GM12872 (cell line): Measurements from ENCODE around the gene TRMU.

ENCODE experiments used
- CTCF ChIP-seq: IDR thresholded peaks from 3 replicates; pipeline ENCODE4 v1.5.1; 2011; ENCODE audit warnings: low read depth, mild to moderate bottlenecking, low read length, moderate library complexity; ENCODE audit not compliant: insufficient read depth

The TRMU gene

GRCh38 chr22:46389081-46389480 lies 53.6 kb downstream of the TRMU start:
- TF ChIP-seq CTCF = no peak

DNA sequence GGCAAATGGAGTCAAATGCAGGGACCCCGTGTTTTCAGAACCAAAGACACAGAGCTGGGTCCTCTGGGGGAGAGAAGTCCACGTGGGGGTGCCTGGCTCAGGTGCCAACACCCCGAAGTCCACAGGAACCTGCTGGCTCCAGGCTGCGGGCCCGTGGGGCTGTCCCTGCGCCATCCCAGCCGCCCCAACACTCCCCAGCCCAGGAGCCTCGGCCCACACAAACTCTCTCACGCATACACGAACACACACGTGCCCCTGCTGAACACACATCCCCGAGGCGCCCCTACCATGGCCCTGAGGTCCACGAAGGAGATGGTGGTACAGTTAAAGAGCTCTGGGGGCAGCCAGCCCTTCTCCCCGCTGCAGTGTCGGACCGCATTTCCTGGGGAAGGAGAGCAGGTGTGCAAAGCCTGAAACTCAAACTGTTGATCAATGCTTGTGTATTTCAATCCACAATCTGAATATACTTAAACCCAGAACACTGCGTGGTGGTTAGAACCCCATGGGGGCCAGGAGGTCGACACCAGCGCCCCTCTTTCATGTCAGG lies 54.7 kb downstream of the TRMU start:
- TF ChIP-seq CTCF = no peak

DNA sequence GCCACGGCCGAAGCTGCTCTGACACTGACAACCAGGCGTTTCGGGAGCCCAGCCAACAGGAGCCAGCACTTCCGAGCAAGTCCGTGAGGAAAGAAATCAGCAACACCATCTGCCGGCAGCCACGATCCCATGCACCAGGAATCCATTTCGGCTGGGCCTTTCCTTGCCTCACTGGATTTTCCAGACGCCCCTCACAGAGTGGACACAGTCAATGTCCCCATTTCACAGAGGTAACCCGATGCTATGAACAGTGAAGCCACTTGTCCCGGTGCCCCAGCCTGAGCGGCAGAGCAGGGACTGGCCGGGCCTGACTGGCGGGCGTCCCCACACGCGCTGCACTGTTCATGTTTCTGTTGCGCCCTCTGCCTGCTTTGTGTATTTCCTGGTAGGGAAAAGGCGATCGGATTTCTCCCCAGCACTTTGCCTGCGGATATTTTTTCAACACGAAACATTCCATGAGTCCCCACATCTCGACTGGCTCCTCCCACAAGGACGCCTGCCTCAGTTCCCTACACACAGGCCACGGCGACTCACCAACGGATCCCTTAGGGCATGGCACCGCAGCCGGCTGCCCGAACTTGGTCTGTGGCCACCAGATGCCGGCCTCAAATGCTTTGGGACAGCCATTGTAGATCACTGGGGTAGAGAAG lies 55.3 kb downstream of the TRMU start:
- TF ChIP-seq CTCF = no peak

GRCh38 chr22:46391486-46392136 lies 56.1 kb downstream of the TRMU start:
- TF ChIP-seq CTCF = no peak

- TF ChIP-seq CTCF = no peak
Observed at GRCh38 chr22:46392137-46392844, 56.8 kb downstream of the TRMU start.

DNA sequence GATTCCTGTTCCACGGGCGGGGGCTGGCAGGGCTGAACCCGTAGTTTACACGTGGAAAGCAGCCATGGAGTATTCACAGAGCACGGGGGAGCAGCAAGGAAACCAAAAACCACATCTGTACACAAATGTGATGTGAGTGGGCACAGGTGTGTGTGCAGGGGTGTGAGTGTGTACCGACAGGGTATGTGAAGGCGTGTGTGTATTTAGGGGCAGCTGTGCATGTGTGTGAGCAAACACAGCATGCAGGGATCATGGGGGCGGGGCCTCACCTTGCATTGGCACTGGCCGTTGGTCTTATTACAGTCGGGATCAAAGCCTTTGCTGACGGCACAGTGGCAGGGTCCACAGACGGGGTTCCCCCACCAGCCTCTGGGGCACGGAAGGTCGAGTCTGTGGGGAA lies 58.4 kb downstream of the TRMU start:
- no peak for TF ChIP-seq CTCF

DNA sequence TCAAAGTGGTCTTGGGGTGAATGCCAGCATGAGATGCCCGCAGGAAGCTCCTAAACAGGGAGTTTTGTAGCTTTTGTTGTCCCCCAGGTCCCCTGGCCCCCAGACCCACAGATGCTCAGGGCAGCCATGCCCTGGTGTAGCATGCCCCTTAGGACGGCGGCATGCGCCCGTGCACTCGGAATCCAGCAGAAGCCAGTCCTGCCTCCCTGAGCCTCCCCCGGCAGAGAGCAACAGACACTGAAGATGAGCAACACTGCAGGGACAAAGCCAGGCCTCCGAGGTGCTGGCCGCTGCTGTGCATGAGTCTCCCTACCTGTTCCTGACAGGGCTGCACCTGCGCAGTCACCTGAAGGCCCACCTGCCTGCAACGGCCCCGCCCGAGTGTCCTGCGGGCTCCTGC lies 59.1 kb downstream of the TRMU start:
- TF ChIP-seq CTCF = no peak
